NCI-H146 treated with DMSO at 0.1 percent for 48 hours (cell line): ENCODE data around the gene KIF19.
"Not testable (repeated sequence)": the region's sequence is repeated elsewhere in the genome, so short reads cannot be mapped to it uniquely, and the experiment has no call there.

Experiments used
- DNase-seq: peaks from one replicate; lab custom pipeline; 2025; ENCODE audit not compliant: unreplicated experiment; lab: John Stamatoyannopoulos, UW

KIF19 gene

GRCh38 chr17:74389084-74389753, 63.2 kb downstream of the KIF19 start:
- no peak for DNase-seq

GRCh38 chr17:74389937-74390679, 64.1 kb downstream of the KIF19 start:
- DNase-seq, result no peak

GRCh38 chr17:74390680-74391653, 64.9 kb downstream of the KIF19 start:
- DNase-seq, result no peak

GRCh38 chr17:74391771-74392170, 65.7 kb downstream of the KIF19 start:
- no peak for DNase-seq

- DNase-seq, result no peak
Observed at GRCh38 chr17:74392848-74393247, 66.8 kb downstream of the KIF19 start.

- DNase-seq, result no peak
Observed at GRCh38 chr17:74393346-74393942, 67.4 kb downstream of the KIF19 start.

- no peak for DNase-seq
Observed at GRCh38 chr17:74394275-74394950, 68.4 kb downstream of the KIF19 start.

GRCh38 chr17:74394977-74395376, 69.0 kb downstream of the KIF19 start:
- no peak for DNase-seq

GRCh38 chr17:74396567-74396966, 70.5 kb downstream of the KIF19 start:
- no peak for DNase-seq

GRCh38 chr17:74402048-74402447, 76.0 kb downstream of the KIF19 start:
- DNase-seq, result no peak

- DNase-seq, result no peak
Observed at GRCh38 chr17:74403512-74404137, 77.6 kb downstream of the KIF19 start.

GRCh38 chr17:74404218-74404617, 78.2 kb downstream of the KIF19 start:
- no peak for DNase-seq

GRCh38 chr17:74404789-74405188, 78.8 kb downstream of the KIF19 start:
- no peak for DNase-seq

GRCh38 chr17:74405311-74405710, 79.3 kb downstream of the KIF19 start:
- DNase-seq, result not testable (repeated sequence)
